CD14-positive monocyte (primary cell): ENCODE results near the gene TOGARAM2. TPM values are rescaled to one million over a fixed set of nuclear protein-coding genes. Genes with fewer than 3 reads are reported as not detected.

Experiments used
- DNase-seq, 3 donors: peaks; one replicate each; pipeline ENCODE4 v3.0.0-alpha.2; 2011 to 2022
- H2AFZ ChIP-seq: 2 replicates; pipeline ENCODE4 v1.6.0; 2012; ENCODE audit warnings: mild to moderate bottlenecking, low read depth, low read length, inconsistent platforms; ENCODE audit not compliant: insufficient read depth, poor library complexity, severe bottlenecking
- H3K27ac ChIP-seq, 2 donors: 1 replicate in 1 of 2; 2 replicates in 1 of 2; pipeline ENCODE4 v1.5.1; 2012 to 2013; ENCODE audit warnings: low read length in 2 of 2, control low read depth in 1 of 2, inconsistent platforms in 1 of 2, low read depth in 1 of 2, mild to moderate bottlenecking in 1 of 2
- H3K27me3 ChIP-seq, 2 donors: one replicate each; pipeline versions ENCODE4 v1.6.0 to v1.6.1; 2011 to 2013; ENCODE audit warnings: low read length in 2 of 2; ENCODE audit not compliant: control insufficient read depth in 2 of 2, insufficient read depth in 2 of 2
- H3K36me3 ChIP-seq, 2 donors: replicated peaks in 1 of 2; 1 replicate in 1 of 2; 2 replicates in 1 of 2; pipeline versions ENCODE4 v1.5.1 to v1.6.1; 2012 to 2013; ENCODE audit warnings: low read length in 2 of 2, control low read depth in 1 of 2, inconsistent platforms in 1 of 2, mild to moderate bottlenecking in 1 of 2; ENCODE audit not compliant: insufficient read depth in 2 of 2, control insufficient read depth in 1 of 2
- H3K4me1 ChIP-seq, 2 donors: 1 replicate in 1 of 2; 2 replicates in 1 of 2; pipeline versions ENCODE4 v1.5.1 to v1.6.1; 2012 to 2013; ENCODE audit warnings: low read length in 2 of 2, control low read depth in 1 of 2, inconsistent platforms in 1 of 2, mild to moderate bottlenecking in 1 of 2, moderate library complexity in 1 of 2; ENCODE audit not compliant: insufficient read depth in 2 of 2, control insufficient read depth in 1 of 2
- H3K4me2 ChIP-seq: replicated peaks from 2 replicates; pipeline ENCODE3; 2012; ENCODE audit warnings: low read length, moderate library complexity, mild to moderate bottlenecking; ENCODE audit not compliant: poor library complexity, severe bottlenecking; ENCODE audit errors: extremely low read depth
- H3K4me3 ChIP-seq, 3 experiments: fragments of 200-600 bp in 1 of 3; sonication (generic) in 1 of 3; replicated peaks in 1 of 3; 1 replicate in 2 of 3; 2 replicates in 1 of 3; pipeline ENCODE4 v1.5.1; 2011 to 2013; ENCODE audit warnings: low read length in 3 of 3, mild to moderate bottlenecking in 3 of 3, control low read depth in 2 of 3, low read depth in 2 of 3, inconsistent platforms in 1 of 3, moderate library complexity in 1 of 3
- H3K79me2 ChIP-seq: 2 replicates; pipeline ENCODE4 v1.6.0; 2012; ENCODE audit warnings: mild to moderate bottlenecking, control low read depth, inconsistent platforms, low read length, moderate library complexity; ENCODE audit not compliant: insufficient read depth
- H3K9ac ChIP-seq: 2 replicates; pipeline ENCODE4 v1.6.0; 2017; ENCODE audit warnings: low read length, mild to moderate bottlenecking; ENCODE audit not compliant: insufficient read depth, poor library complexity, severe bottlenecking
- H3K9me3 ChIP-seq, 2 donors: replicated peaks in 1 of 2; 1 replicate in 1 of 2; 2 replicates in 1 of 2; pipeline versions ENCODE4 v1.5.1 to v1.6.1; 2012 to 2013; ENCODE audit warnings: low read length in 2 of 2, control low read depth in 1 of 2; ENCODE audit not compliant: control insufficient read depth in 1 of 2, insufficient read depth in 1 of 2
- H4K20me1 ChIP-seq: 2 replicates; pipeline ENCODE4 v1.6.0; 2012; ENCODE audit warnings: mild to moderate bottlenecking, low read length, control low read depth, moderate library complexity; ENCODE audit not compliant: insufficient read depth
- H3K27ac Mint-ChIP-seq, 7 donors: one replicate each; pipeline ENCODE4 v1.8.0; 2020; ENCODE audit warnings: mild to moderate bottlenecking in 7 of 7, mixed read lengths in 7 of 7, moderate library complexity in 6 of 7, inconsistent platforms in 2 of 7
- H3K27me3 Mint-ChIP-seq, 3 donors: one replicate each; pipeline ENCODE4 v1.8.0; 2021 to 2022; ENCODE audit warnings: low read depth in 3 of 3, mild to moderate bottlenecking in 3 of 3, mixed read lengths in 3 of 3, moderate library complexity in 3 of 3, inconsistent platforms in 1 of 3
- H3K36me3 Mint-ChIP-seq, 2 donors: one replicate each; pipeline ENCODE4 v1.8.0; 2020; ENCODE audit warnings: mixed read lengths in 2 of 2, inconsistent platforms in 1 of 2, mild to moderate bottlenecking in 1 of 2
- H3K4me1 Mint-ChIP-seq: one replicate; pipeline ENCODE4 v1.8.0; 2020; ENCODE audit warnings: mild to moderate bottlenecking, mixed read lengths
- H3K4me3 Mint-ChIP-seq, 2 donors: one replicate each; pipeline ENCODE4 v1.8.0; 2020; ENCODE audit warnings: mild to moderate bottlenecking in 2 of 2, mixed read lengths in 2 of 2, moderate library complexity in 1 of 2
- H3K9me3 Mint-ChIP-seq, 7 donors: one replicate each; pipeline ENCODE4 v1.8.0; 2020 to 2022; ENCODE audit warnings: mixed read lengths in 7 of 7, mild to moderate bottlenecking in 6 of 7, moderate library complexity in 6 of 7, inconsistent platforms in 2 of 7
- CTCF ChIP-seq: fragments of 200-600 bp; IDR thresholded peaks from one replicate; pipeline ENCODE4 v1.8.0; 2022; ENCODE audit warnings: antibody characterized with exemption, mild to moderate bottlenecking
- WGBS: methylation state at CpG from one replicate; pipeline ENCODE4 v1.1.5; 2013; ENCODE audit warnings: missing lambda C conversion rate; ENCODE audit not compliant: insufficient coverage; 5-methylcytosine and 5-hydroxymethylcytosine counted together
- intact Hi-C, 2 donors: fragments of 100-400 bp; cut with micrococcal nuclease; formaldehyde crosslinking; loops; one replicate each; pipeline versions ENCODE4 v1.15.0 to v1.15.1; 2023
- polyA plus RNA-seq, 3 donors: library from polyadenylated mRNA; depleted of rRNA in 1 of 3; unstranded in 2 of 3; stranded (reverse) in 1 of 3; fragments of 300-500 nt in 2 of 3; fragments of >200 nt in 1 of 3; fragmentation: Illumina TruSeq in 2 of 3; gene quantifications; 1 replicate in 2 of 3; 2 replicates in 1 of 3; pipeline ENCODE4 v1.2.3, GENCODE V29; 2012 to 2021

The TOGARAM2 gene
- polyA plus RNA-seq, 3 donors = 0.23 to 5.5 TPM; not detected in 1

GRCh38 chr2:29015701-29016470 lies 34.8 kb downstream of the TOGARAM2 start:
- H3K36me3 Mint-ChIP-seq = peaks cover 0 to 5% of the 10 kb centered on the region in 2 donors
- WGBS = 95% methylated on average over 12 of the region's 17 CpGs
- peaks cover 0 to 2% of the 10 kb centered on the region in 2 donors for H3K27me3 ChIP-seq
- no peaks in the 10 kb centered on the region for H3K79me2 ChIP-seq
- peak overlapping the region in 6 of 7 donors; percentile 31 to 90 (median 80) for H3K27ac Mint-ChIP-seq
- H3K9me3 ChIP-seq = no peaks in the 10 kb centered on the region
- H3K4me1 ChIP-seq = peaks cover 51 to 63% of the 10 kb centered on the region in 2 donors
- no peak overlapping the region for H3K4me3 ChIP-seq
- peaks cover 0 to 2% (median 0%) of the 10 kb centered on the region in 7 donors for H3K9me3 Mint-ChIP-seq
- peaks cover 9 to 21% (median 10%) of the 10 kb centered on the region in 3 donors for H3K27me3 Mint-ChIP-seq
- DNase-seq = no peak
- peak overlapping the region; percentile 69 for H3K4me2 ChIP-seq
- TF ChIP-seq CTCF = no peak
- peak overlapping the region; percentile 72 for H2AFZ ChIP-seq
- H3K36me3 ChIP-seq = no peaks in the 10 kb centered on the region
- H3K4me3 Mint-ChIP-seq = peak overlapping the region in 1 of 2 donors; percentile 50
- H3K27ac ChIP-seq = peak overlapping the region in 1 of 2 donors; percentile 63
- no peaks in the 10 kb centered on the region for H4K20me1 ChIP-seq
- peaks cover 64% of the 10 kb centered on the region for H3K4me1 Mint-ChIP-seq
- H3K9ac ChIP-seq = no peak overlapping the region
- intact Hi-C loops = loop anchor here in 1 of 2 donors (10.0 kb wide), 2 partner anchors 51 to 99 kb away; partner anchors contain the start of gene CLIP4

- Histone ChIP-seq H3K9ac (no peak overlapping the region), H3K27me3 (no peaks in the 10 kb centered on the region), H3K4me2 (no peak overlapping the region), H3K4me1 (peaks cover 51 to 59% of the 10 kb centered on the region in 2 donors), H3K27ac (no peak overlapping the region), H3K79me2 (no peaks in the 10 kb centered on the region), H2AFZ (no peak overlapping the region), H3K36me3 (no peaks in the 10 kb centered on the region), H3K4me3 (no peak overlapping the region), H4K20me1 (no peaks in the 10 kb centered on the region), H3K9me3 (no peaks in the 10 kb centered on the region)
- Mint-ChIP-seq H3K27me3 (peaks cover 5 to 15% (median 8%) of the 10 kb centered on the region in 3 donors), H3K36me3 (peaks cover 0 to 5% of the 10 kb centered on the region in 2 donors), H3K9me3 (peaks cover 0 to 2% (median 0%) of the 10 kb centered on the region in 7 donors), H3K4me3 (peak overlapping the region in 1 of 2 donors; percentile 24), H3K27ac (peak overlapping the region in 6 of 7 donors; percentile 28 to 84 (median 72)), H3K4me1 (peaks cover 59% of the 10 kb centered on the region)
- DNase-seq = peak in 2 of 3 donors; percentile 34 to 43
- intact Hi-C loops = loop anchor here in 1 of 2 donors (10.0 kb wide), 2 partner anchors 52 to 98 kb away; partner anchors contain the start of gene CLIP4
- WGBS = 50% methylated on average over 4 of the region's 5 CpGs
- TF ChIP-seq CTCF = no peak
Measured at GRCh38 chr2:29016504-29016903, 35.4 kb downstream of the TOGARAM2 start.
